Skin of body (tissue), 2 donors: ENCODE results near the gene GRIK5. TPM values are rescaled to one million over a fixed set of nuclear protein-coding genes. Genes with fewer than 3 reads are reported as not detected.
A peak's percentile ranks its signal among the peaks of the same experiment; 100 is the strongest.

ENCODE experiments used
- DNase-seq: peaks from one replicate; lab custom pipeline; 2025; lab: John Stamatoyannopoulos, UW
- total RNA-seq: library from RNA; depleted of rRNA; stranded (reverse); fragments of >200 nt; gene quantifications from one replicate; pipeline ENCODE4 v1.2.3, GENCODE V29; 2014

The GRIK5 gene
- total RNA-seq, 1 donor from 2014 or later = 1.8 TPM

DNA sequence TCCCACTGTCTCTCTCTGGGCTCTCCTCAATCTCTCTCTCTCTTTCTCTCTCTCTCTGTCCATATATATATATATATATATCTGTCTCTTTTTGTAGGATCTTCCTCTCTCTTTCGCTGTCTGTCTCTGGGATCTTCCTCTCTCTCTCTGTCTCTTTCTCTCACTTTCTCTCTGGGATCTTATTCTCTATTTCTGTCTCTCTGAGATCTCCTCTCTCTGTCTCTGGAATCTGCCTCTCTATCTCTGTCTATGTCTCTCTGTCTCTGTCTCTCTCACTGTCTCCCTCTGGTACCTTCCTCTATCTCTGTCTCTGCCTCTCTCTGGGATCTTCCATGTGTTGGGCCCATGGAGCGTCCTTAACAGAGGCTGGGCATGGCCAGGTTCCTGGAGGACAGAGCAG is 79.4 kb downstream of the GRIK5 start:
- DNase-seq = no peak

DNA sequence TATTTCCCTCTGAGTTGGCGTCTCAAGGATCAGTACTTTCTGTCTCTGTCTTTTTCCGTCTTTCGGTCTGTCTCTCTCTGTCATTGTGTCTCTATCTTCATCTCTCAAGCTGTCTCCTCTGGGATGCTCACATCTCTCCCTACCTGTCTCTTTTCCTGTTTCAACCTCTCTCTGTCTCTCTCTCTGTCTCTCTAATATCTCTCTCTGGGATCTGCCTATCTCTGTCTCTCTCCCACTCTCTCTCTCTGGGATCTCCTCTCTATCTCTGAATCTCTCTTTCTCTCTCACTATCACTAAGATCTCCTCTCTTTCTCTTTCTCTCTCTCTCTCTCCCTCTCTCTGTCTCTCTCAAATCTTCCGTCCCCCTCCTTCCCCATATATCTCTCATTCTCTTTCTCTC is 80.0 kb downstream of the GRIK5 start:
- no peak for DNase-seq

DNA sequence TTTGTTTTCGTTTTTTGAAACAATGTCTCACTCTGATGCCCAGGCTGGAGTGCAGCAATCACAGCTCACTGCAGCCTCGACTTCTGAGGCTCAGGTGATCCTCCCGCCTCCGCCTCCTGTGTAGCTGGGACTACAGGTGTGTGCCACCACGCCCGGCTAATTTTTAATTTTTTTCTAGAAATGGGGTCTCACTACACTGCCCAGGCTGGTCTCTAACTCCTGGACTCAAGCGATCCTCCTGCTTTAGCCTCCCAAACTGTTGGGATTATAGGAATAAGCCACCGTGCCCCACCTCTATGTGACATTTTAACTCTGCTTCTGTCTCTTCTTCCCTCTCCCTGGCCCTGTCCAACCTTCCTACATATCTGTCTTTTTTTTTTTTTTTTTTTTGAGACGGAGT is 81.1 kb downstream of the GRIK5 start:
- DNase-seq = no peak

DNA sequence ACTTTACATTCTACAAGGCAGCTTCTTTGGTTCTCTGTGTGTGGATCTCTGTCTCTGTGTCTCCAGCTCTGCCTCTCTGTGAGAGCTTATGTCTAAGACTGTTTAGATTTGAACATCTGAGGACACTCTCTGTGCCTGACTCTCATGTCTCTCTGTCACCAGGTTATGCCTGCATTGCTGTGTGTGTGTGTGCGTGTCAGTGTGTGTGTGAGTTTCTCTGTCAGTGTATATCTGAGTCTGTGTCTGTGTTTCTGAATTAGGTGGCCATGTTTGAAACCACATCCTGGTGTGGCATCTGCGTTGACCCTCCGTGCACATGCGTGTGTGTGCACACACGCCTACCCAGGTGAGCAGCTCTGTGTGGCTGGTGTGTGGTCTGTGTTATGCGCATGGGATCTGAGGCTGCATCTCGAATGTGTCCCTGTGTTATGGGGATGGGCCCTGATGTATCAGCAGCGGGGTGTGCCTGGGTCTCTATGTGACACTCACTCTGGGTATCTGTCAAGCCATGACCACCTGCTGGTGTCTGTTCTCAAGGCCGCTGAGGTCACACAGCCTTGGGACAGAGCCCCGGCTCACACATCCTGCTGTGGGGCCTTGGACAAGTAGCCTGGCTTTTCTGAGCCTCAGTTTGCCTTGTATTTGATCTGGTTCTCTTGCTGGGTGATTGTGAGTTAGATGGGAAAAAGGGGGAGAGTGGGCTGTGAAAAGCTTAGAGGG is 82.7 kb downstream of the GRIK5 start:
- no peak for DNase-seq

DNA sequence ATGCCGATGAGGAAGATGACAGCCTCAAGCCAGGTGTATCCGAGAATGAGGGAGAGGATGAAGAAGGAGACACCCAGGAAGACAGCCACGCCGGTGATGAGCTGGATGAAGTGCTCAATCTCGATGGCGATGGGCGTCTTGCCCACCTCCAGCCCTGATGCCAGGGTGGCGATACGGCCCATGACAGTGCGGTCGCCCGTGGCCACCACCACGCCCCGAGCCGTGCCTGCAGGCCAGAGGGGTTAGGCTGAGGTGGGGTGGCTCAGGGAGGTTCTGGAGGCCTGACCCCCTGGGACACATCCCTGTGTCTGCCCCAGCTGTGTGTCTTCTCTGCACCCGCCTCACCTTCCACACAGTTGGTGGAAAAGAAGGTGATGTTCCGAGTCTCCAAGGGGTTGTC is 85.0 kb downstream of the GRIK5 start:
- no peak for DNase-seq

DNA sequence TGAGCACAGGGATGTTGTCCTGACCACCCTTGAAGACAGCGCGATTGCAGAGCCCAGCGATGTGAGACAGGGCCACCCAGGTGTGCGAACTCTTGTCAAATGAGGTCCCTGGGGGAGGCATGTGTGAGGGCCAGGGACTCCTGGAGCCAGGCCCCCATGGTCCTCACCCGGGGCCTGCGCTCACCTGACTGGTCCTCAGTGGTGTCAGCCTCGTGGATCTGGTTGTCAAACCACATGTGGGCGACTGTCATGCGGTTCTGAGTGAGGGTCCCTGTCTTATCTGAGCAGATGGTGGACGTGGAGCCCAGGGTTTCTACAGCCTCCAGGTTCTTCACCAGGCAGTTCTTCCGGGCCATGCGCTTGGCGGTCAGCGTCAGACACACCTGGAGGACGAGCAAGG is 88.3 kb downstream of the GRIK5 start:
- DNase-seq = no peak

DNA sequence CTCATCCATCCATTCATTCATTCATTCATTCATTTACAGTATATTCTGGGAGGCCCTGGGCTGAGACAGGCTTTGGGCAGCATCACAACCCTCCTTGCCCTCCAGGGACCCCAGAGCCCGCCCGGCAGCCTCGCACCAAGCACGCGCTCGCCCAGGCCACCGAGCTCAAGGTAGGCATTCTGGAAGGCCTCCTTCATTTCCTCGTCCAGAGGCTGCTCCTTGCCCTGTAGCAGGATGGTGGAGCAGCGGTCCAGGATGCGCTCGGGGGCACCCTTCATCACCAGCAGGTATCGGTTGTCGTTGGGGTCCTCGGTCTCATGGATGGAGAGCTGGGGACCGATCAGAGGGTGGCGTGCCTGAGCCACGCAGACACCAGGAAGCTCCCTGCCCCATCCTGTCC is 91.5 kb downstream of the GRIK5 start:
- DNase-seq = no peak

DNA sequence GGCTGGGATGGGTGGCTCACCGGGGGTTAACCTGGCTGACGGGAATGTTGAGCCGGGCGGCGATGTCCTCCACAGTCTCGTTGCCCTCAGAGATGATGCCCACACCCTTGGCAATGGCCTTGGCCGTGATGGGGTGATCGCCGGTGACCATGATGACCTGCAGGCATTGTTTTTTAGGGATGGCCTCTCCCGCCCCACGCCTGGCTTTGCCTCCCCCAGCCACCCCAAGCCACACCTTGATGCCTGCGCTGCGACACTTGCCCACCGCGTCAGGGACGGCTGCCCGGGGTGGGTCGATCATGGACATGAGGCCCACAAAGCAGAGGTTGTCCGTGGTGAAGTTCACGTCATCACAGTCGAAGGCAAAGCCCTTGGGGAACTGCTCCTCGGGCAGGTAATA is 92.1 kb downstream of the GRIK5 start:
- DNase-seq = no peak

DNA sequence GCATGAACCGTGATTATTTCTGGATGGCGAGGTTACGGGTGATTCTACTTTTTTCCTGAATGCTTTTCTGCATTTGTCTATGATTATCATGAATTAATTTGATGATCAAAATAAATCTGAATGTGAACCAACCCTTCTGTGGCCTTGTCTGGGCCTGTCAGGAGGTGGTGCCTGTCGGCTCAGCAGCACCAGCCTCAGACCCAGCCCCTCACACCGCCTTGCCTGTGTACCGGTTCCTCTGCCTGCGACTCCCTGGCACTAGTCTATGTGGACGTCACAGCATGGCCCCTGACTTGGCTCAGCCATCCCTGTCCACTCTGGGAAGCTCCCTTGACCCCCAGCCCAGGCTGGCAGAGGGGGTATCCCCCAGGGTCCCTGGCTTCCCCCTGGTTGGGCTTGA is 95.4 kb downstream of the GRIK5 start:
- DNase-seq = no peak

DNA sequence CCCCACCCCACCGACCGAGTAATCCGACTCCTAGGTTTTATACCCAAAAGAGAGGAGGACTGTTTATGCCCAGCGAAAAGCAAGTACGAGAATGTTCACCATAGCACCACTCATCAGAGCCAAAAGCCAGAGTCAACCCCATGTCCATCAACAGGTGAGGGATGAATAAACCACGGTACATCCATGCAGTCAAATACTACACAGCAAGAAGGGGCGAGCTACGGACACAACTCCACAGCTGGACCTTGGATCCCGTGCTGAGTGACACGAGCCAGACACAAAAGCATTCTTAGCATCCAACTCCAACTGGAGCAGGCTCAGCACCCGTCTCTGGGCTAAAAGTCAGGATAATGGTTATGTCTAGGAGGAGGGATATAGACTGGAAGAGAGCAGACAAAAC is 98.6 kb downstream of the GRIK5 start:
- DNase-seq = no peak

DNA sequence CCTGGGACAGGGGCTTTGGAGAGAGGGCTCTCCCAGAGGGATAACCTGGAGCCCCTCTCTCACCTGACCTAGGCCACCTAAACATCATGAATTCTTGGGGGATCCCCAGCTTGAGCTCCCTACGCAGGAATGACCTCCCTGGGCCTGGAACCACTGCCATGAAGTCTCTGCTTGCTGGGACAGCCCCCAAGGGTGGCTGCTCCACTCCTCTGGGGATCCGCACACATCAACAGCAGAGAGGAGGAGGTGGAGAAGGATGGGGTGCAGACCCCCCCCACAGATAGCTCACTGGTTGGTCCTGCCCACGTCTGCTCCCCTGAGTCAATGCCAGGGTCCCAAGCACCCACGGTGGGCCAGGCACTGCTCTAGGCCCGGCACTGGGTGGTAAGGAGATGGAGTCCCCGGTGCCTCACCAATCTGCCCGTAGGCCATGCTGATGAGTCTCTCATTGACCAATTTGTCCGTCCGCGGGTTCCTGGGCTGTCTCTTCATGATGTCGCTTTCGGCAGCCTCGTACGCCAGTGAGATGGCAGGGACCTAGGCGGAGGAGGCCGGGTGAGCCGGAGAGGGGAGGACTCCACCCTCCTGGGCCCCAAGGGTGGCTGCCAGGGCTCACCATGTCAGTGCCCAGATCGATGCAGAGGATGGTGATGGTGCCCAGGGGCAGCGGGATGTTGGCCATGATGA is 100.1 kb downstream of the GRIK5 start:
- DNase-seq = no peak

DNA sequence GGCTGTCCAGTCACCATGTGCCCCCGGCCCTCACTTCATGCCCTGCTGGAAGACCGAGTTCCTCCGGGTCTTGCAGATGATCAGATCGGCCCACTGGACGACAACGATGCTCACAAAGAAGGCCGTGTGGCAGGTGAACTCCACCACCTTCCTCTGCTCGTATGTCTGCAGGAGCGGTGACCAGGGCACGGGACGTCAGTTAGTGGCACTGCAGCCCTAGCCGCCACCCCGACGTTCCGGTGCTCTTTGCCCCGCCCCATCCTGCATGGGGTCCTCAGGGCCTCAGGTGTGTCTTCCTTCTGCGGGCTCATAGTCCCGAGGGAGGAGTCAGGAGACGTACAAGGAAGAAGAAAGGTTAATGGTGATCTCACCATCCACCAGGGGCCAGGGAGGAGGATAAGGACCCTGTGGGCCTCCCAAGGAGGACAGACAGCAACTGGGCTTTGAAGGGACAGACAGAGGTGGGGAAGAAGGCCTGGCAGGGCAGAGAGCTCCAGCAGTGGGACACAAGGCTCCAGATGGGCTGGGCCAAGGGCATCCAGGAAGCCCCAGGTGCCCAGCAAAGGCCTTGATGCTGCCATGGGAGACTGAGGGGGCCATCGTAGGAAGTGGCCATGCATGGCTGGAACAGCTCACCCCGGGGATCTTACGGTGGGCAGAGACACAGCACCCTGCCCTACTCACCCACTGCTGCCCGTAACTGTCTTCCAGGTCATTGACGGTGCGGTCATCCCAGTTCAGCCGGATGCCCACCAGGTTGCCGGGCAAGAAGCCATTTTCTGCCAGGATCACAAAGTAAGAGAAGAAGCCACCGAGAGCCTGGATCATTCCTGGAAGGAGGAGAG is 101.0 kb downstream of the GRIK5 start:
- no peak for DNase-seq

DNA sequence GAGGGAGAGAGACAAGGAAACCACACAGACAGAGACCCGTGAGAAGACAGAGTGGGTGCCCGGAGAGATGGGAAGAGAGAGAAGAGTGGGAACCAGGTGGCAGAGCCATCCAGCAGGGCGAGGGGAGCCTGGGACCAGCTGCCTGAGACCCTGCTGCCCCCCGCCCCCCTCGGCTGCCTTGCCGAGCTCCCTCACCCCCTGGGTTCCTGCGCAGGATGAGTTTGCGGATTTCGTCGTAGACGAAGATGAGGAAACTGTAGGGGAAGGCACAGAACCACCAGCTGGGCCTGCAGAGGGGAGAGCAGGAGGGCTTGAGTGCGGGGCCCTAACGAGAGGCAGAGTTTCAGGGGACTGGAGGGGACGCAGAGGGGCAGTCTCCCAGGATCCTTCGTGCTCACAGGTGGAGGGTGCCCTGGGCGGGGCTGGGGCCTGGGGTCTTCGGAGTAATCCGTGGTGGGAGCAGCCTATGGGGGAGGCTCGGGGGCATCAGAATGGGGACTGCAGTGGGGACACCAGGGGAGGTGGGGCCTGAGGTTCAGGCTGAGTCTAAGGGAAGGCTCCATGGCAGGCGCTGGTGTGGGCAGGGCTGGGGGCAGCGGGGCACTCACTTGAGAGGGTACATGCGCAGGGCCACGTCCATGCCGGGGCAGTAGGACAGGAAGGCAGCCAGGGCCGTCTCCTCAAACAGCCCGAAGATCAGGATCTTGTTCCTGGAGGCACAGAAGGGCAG is 102.8 kb downstream of the GRIK5 start:
- DNase-seq = no peak

DNA sequence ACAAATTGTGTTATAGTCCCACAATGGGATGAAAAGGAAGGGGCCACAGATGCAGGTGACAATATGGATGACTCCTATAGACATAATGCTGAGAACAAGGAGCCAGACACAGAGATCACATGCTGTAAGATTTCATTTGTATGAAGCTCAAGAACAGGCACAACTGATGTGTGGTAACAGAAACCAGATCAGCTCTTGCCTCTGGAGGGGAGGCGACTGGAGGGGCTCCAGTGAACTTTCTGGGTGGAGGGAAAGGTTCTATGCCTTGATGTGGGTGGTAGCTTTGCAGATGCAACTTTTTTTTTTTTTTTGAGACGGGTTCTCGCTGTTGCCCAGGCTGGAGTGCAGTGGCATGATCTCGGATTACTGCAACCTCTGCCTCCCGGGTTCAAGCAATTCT is 104.9 kb downstream of the GRIK5 start:
- DNase-seq = no peak

DNA sequence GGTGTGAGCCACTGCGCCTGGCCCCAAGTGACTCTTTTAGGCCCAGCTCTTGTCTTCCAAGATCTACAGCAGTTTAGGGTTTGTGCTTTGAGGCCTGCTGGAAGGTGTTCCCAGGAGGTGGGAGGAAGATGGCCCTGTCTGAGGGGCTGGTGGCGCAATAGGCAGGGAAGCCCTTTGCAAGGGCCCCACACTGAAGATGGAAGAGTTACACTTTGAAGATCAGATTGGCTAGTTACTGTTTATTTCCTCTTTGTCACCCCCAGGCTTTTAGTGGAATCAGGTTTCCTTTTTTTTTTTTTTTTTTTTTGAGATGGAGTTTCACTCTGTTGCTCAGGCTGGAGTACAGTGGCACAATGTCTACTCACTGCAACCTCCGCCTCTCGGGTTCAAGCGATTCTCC is 109.0 kb downstream of the GRIK5 start:
- no peak for DNase-seq

DNA sequence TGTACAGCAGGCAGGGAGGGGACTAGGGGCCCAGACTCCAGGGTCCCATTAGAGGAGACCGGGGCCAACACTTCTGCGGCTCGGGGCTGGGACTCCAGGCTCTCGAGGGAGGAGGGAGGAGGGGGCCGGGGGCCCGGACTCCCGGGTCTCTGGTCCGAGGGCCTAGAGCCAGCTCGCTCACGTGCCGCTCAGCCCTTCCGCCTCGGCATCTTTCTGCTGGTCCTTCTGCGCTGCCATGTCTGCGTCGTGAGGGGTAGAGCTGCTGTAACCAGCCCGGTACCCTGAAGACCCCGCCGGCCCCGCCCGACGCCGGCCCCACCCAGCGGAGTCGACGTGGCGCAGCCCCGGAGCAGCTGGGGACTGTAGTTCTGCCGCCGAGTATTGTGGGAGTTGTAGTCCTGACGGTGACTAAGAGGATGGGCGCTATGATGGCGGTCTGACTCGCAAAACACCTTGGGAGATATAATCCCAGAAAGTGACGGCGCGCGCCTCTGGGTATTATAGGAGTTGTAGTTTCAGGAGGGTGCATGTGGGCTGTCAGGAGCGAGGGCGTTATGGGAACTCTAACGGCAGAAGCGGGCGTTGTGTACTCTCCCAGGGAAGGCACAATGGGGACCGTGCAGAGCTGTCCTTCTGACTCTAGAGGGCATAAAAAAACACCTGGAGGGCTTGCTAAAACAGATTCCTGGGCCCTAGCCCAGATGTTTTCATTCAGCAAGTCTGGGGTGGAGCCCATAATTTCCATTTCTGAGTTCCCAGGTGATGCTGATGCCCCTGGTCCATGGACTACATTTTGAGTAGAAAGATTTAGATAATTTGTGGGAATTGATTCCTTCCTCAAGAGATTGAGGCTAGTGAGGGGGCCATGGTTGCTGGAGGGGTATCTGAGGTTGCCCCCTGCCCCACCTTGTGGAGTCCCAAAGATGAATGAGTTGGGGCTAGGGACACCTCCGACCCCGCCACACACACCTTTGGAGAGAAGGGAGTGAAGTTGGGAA is 110.7 kb downstream of the GRIK5 start, which contains the start of gene RABAC1:
Gene RABAC1 (minus strand): TSS at position 266 of the 998 bp plus-strand sequence. CDS start 29 bp downstream, at position 237.
- DNase-seq = peak; percentile 90

DNA sequence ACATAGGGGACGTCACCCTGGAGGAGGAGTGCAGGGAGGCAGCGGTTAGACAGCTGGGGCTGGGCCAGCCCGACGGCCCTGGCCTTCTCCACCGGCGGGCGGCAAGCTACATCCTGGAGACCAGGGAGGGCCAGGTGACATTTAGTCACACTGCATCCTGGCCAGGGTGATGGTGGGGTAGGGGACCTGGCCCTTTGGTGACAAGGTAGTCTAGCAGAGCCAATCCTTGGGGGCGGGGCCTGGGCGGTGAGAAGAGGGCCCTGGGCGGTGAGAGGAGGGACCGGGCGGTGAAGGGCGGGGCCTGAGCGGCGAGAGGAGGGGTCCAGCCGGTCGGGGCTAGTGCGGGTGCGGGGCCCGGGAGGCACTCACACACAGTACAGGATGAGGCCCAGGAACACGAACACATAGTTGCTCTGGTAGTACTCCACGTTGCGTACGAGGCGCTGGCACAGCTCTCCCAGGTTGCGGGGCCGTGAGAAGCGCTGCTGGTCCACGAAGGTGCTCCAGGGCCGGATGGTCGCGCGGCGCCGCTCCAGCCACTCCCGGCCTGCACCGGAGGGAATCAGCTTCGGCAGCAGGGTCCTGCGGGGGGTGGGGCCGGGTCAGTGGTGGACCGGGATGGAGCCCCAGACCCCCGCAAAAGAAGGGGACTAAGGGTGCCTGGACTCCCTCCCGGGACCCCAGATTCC is 111.5 kb downstream of the GRIK5 start:
- DNase-seq = peak; percentile 49

DNA sequence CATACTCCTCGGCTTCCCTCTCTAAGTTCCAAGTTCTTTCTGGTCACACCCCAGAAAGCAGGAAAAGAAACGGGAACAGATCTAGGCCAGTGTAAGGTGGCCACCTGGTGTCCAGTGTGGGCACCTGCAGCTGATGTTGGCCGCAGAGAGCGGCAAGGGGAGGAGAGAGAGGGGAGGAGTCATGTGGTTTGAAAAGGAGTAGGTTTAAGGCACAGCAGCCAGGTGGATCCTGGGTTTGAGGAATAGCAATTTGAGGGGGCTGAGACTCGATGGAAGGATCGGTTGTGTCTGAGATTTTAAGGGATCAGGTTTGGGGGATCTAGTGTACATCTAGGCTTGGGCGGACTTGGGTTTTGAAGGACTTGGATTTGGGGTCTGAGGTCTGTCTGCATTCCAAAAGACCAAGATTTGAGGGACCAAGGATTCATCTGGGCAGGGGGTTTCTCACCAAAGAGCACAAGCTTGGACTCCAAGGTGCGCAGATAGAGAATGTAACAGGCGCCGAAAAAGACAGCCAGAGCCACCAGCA is 112.1 kb downstream of the GRIK5 start:
- peak; percentile 54 for DNase-seq

DNA sequence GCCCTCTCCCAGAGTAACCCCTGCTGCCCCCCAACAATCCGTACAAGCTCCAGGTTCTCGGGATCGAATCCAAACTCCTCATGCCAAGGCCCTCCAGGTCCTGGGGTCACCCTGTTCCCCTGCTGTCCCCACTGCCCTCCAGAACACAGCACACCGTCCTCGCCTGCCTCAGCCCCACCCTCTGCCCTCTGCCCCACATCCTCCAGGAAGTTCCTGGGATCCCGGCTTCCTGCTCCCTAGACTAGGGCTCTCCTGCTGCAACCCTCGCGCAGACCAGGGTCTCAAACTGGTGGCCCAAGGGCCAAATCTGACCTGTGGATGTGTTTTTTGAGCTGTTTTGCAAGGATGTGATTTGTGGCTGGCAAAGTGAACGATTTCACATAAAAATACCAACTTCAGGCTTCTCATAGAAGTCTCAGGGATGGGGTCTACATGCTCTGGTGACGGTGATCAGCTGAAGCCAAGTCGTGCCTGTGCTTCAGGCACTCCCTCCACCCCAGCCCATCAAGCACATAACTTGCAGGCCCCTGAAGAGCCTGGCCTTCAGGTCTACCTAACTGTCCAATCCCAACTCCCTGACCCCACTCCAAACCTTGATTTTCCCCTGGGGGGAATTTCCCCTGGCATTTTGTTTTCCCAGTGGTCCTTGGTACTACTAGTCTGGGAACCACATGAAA is 112.7 kb downstream of the GRIK5 start:
- no peak for DNase-seq
